AG09309 (cell line): ENCODE data around the gene IAPP.
"Not testable (repeated sequence)": the region's sequence is repeated elsewhere in the genome, so short reads cannot be mapped to it uniquely, and the experiment has no call there.

Source experiments
- DNase-seq: peaks from one replicate; pipeline ENCODE4 v3.0.0-alpha.2; 2010; ENCODE audit warnings: low read depth
- H3K4me3 ChIP-seq: 2 replicates; pipeline ENCODE4 v1.5.1; 2011; ENCODE audit warnings: mild to moderate bottlenecking, low read depth, low read length, moderate library complexity; ENCODE audit not compliant: control insufficient read depth
- CTCF ChIP-seq: IDR thresholded peaks from 2 replicates; pipeline ENCODE4 v1.5.1; 2011; ENCODE audit warnings: mild to moderate bottlenecking, low read depth, low read length, inconsistent platforms; ENCODE audit not compliant: insufficient read depth, control insufficient read depth; ENCODE audit errors: missing control alignments

The IAPP gene

GRCh38 chr12:21346542-21347205 lies 26.0 kb upstream of the IAPP start:
- no peak for TF ChIP-seq CTCF
- DNase-seq, result no peak
- no peak overlapping the region for H3K4me3 ChIP-seq

- TF ChIP-seq CTCF, result no peak
- DNase-seq, result no peak
- no peak overlapping the region for H3K4me3 ChIP-seq
Observed at GRCh38 chr12:21350975-21351374, 21.7 kb upstream of the IAPP start.

- TF ChIP-seq CTCF, result no peak
- DNase-seq, result no peak
- no peak overlapping the region for H3K4me3 ChIP-seq
Observed at GRCh38 chr12:21353487-21353886, 19.2 kb upstream of the IAPP start.

GRCh38 chr12:21353948-21354347 lies 18.8 kb upstream of the IAPP start:
- no peak for TF ChIP-seq CTCF
- DNase-seq, result no peak

GRCh38 chr12:21354641-21355040 lies 18.1 kb upstream of the IAPP start:
- no peak for TF ChIP-seq CTCF
- no peak overlapping the region for H3K4me3 ChIP-seq
- no peak for DNase-seq

More at GRCh38 chr12:21353948-21354347, 18.8 kb upstream of the IAPP start:
- no peak overlapping the region for H3K4me3 ChIP-seq

- not testable (repeated sequence) for DNase-seq, H3K4me3 ChIP-seq
Observed at GRCh38 chr12:21360632-21361031, 12.1 kb upstream of the IAPP start.

- DNase-seq, result no peak
- no peak overlapping the region for H3K4me3 ChIP-seq
- TF ChIP-seq CTCF, result no peak
Observed at GRCh38 chr12:21369141-21369980, 3.3 kb upstream of the IAPP start.
